Natural killer cell (primary cell): ENCODE measurements around the gene BPIFB1. TPM values are rescaled to one million over a fixed set of nuclear protein-coding genes. Genes with fewer than 3 reads are reported as not detected.

Experiments
- ATAC-seq, 3 donors: fragments of 150-1000 bp in 2 of 3; fragments of 200-7000 bp in 1 of 3; cut with Tn5 transposase; 1 replicate in 1 of 3; 2 replicates in 2 of 3; pipeline ENCODE4 v1.10.0; 2021; ENCODE audit warnings: mild to moderate bottlenecking in 2 of 3, moderate library complexity in 2 of 3
- DNase-seq, 2 donors: peaks; one replicate each; pipeline versions ENCODE4 v3.0.0 to v3.0.0-alpha.2; 2013 to 2021; ENCODE audit warnings: mixed read lengths in 1 of 2
- H3K27ac ChIP-seq: one replicate; pipeline ENCODE4 v1.5.1; 2013; ENCODE audit warnings: mild to moderate bottlenecking, low read length
- H3K27me3 ChIP-seq: one replicate; pipeline ENCODE4 v1.6.1; 2013; ENCODE audit warnings: low read length; ENCODE audit not compliant: control insufficient read depth, insufficient read depth
- H3K36me3 ChIP-seq: one replicate; pipeline ENCODE4 v1.6.1; 2013; ENCODE audit warnings: low read length; ENCODE audit not compliant: control insufficient read depth, insufficient read depth
- H3K4me1 ChIP-seq: one replicate; pipeline ENCODE4 v1.6.1; 2013; ENCODE audit warnings: low read length; ENCODE audit not compliant: control insufficient read depth, insufficient read depth
- H3K4me3 ChIP-seq: one replicate; pipeline ENCODE4 v1.5.1; 2013; ENCODE audit warnings: low read length
- H3K9me3 ChIP-seq: one replicate; pipeline ENCODE4 v1.6.1; 2013; ENCODE audit warnings: low read length; ENCODE audit not compliant: control insufficient read depth, insufficient read depth
- H3K27ac Mint-ChIP-seq, 2 donors: one replicate each; pipeline ENCODE4 v1.8.0; 2022; ENCODE audit warnings: mild to moderate bottlenecking in 2 of 2, mixed read lengths in 2 of 2, moderate library complexity in 1 of 2
- H3K27me3 Mint-ChIP-seq, 2 donors: one replicate each; pipeline ENCODE4 v1.8.0; 2022; ENCODE audit warnings: low read depth in 2 of 2, mixed read lengths in 2 of 2
- H3K36me3 Mint-ChIP-seq: one replicate; pipeline ENCODE4 v1.8.0; 2022; ENCODE audit warnings: mixed read lengths
- H3K4me1 Mint-ChIP-seq, 2 donors: one replicate each; pipeline ENCODE4 v1.8.0; 2022; ENCODE audit warnings: mixed read lengths in 2 of 2
- H3K4me3 Mint-ChIP-seq: one replicate; pipeline ENCODE4 v1.8.0; 2022; ENCODE audit warnings: mild to moderate bottlenecking, moderate library complexity, mixed read lengths
- H3K9me3 Mint-ChIP-seq, 2 donors: one replicate each; pipeline ENCODE4 v1.8.0; 2022; ENCODE audit warnings: mixed read lengths in 2 of 2
- WGBS: methylation state at CpG from one replicate; pipeline ENCODE4 v1.1.7; 2013; ENCODE audit warnings: missing lambda C conversion rate; ENCODE audit not compliant: insufficient coverage; 5-methylcytosine and 5-hydroxymethylcytosine counted together
- intact Hi-C: fragments of 100-400 bp; cut with micrococcal nuclease; formaldehyde crosslinking; loops from one replicate; pipeline ENCODE4 v1.14.2; 2022
- total RNA-seq, 4 donors: library from RNA; stranded (reverse); fragments of 120-200 nt in 1 of 4; gene quantifications; one replicate each; pipeline versions ENCODE4 v1.2.3 to v1.2.4, GENCODE V29; 2013 to 2022
- TF ChIP-seq, protein P1 (sequence below): fragments of 200-600 bp; IDR thresholded peaks from one replicate; pipeline ENCODE4 v1.8.0; 2022; ENCODE audit warnings: antibody characterized with exemption

The BPIFB1 gene
- total RNA-seq, 3 donors from 2014 or later (not counting 1 experiment from before 2014, with no cell fraction given): not detected

- Histone ChIP-seq H3K4me3 (no peak overlapping the region), H3K36me3 (no peaks in the 10 kb centered on the region), H3K9me3 (no peaks in the 10 kb centered on the region), H3K4me1 (no peaks in the 10 kb centered on the region), H3K27me3 (no peaks in the 10 kb centered on the region), H3K27ac (no peak overlapping the region)
- DNase-seq: no peak
- no peak for ATAC-seq
- Mint-ChIP-seq H3K4me1 (no peaks in the 10 kb centered on the region), H3K4me3 (no peak overlapping the region), H3K9me3 (no peaks in the 10 kb centered on the region), H3K27me3 (peaks cover 16 to 29% of the 10 kb centered on the region in 2 donors), H3K36me3 (no peaks in the 10 kb centered on the region), H3K27ac (no peak overlapping the region)
- intact Hi-C loops: no loop called here
- WGBS: 68% methylated on average over 10 of the region's 13 CpGs
- TF ChIP-seq, protein P1, sequence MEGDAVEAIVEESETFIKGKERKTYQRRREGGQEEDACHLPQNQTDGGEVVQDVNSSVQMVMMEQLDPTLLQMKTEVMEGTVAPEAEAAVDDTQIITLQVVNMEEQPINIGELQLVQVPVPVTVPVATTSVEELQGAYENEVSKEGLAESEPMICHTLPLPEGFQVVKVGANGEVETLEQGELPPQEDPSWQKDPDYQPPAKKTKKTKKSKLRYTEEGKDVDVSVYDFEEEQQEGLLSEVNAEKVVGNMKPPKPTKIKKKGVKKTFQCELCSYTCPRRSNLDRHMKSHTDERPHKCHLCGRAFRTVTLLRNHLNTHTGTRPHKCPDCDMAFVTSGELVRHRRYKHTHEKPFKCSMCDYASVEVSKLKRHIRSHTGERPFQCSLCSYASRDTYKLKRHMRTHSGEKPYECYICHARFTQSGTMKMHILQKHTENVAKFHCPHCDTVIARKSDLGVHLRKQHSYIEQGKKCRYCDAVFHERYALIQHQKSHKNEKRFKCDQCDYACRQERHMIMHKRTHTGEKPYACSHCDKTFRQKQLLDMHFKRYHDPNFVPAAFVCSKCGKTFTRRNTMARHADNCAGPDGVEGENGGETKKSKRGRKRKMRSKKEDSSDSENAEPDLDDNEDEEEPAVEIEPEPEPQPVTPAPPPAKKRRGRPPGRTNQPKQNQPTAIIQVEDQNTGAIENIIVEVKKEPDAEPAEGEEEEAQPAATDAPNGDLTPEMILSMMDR: no peak
Measured at GRCh38 chr20:33273117-33273851, 9.7 kb upstream of the BPIFB1 start.

- intact Hi-C loops: no loop called here
- ATAC-seq: no peak
- Mint-ChIP-seq H3K4me3 (no peak overlapping the region), H3K4me1 (no peaks in the 10 kb centered on the region), H3K36me3 (no peaks in the 10 kb centered on the region), H3K27me3 (peaks cover 18 to 23% of the 10 kb centered on the region in 2 donors), H3K27ac (no peak overlapping the region), H3K9me3 (no peaks in the 10 kb centered on the region)
- H3K9me3 ChIP-seq: no peaks in the 10 kb centered on the region
- no peak overlapping the region for H3K4me3 ChIP-seq
- TF ChIP-seq, protein P1: no peak
- 73% methylated on average over 8 of the region's 8 CpGs for WGBS
- no peaks in the 10 kb centered on the region for H3K27me3 ChIP-seq
- H3K36me3 ChIP-seq: no peaks in the 10 kb centered on the region
- no peak for DNase-seq
- H3K4me1 ChIP-seq: no peaks in the 10 kb centered on the region
- no peak overlapping the region for H3K27ac ChIP-seq
Measured at GRCh38 chr20:33275215-33275614, 7.8 kb upstream of the BPIFB1 start.

- H3K36me3 ChIP-seq: no peaks in the 10 kb centered on the region
- no peaks in the 10 kb centered on the region for H3K4me1 Mint-ChIP-seq
- no peak for DNase-seq
- no peaks in the 10 kb centered on the region for H3K27me3 ChIP-seq
- WGBS: 61% methylated on average over 3 of the region's 3 CpGs
- no peaks in the 10 kb centered on the region for H3K4me1 ChIP-seq
- no peak overlapping the region for H3K4me3 ChIP-seq
- H3K4me3 Mint-ChIP-seq: no peak overlapping the region
- no peak overlapping the region for H3K27ac ChIP-seq
- peaks cover 17 to 25% of the 10 kb centered on the region in 2 donors for H3K27me3 Mint-ChIP-seq
- intact Hi-C loops: no loop called here
- H3K36me3 Mint-ChIP-seq: no peaks in the 10 kb centered on the region
- H3K9me3 Mint-ChIP-seq: no peaks in the 10 kb centered on the region
- no peaks in the 10 kb centered on the region for H3K9me3 ChIP-seq
- TF ChIP-seq, protein P1: no peak
- no peak overlapping the region for H3K27ac Mint-ChIP-seq
- no peak for ATAC-seq
Measured at GRCh38 chr20:33275871-33276270, 7.1 kb upstream of the BPIFB1 start.
